Stimulated activated naive CD4-positive, alpha-beta T cell treated with Interleukin-2 at 50 U/mL for 16 hours (primary cell): Measurements from ENCODE around the gene KLF16.

ENCODE experiments used
- DNase-seq: peaks from one replicate; lab custom pipeline; 2025; lab: John Stamatoyannopoulos, UW

KLF16 gene

GRCh38 chr19:1841209-1841924 lies 22.0 kb downstream of the KLF16 start:
- no peak for DNase-seq

GRCh38 chr19:1840541-1841115 lies 22.8 kb downstream of the KLF16 start:
- no peak for DNase-seq

- DNase-seq = no peak
Observed at GRCh38 chr19:1839658-1840540, 23.5 kb downstream of the KLF16 start.

- DNase-seq = peak; percentile 49
Observed at GRCh38 chr19:1837625-1838105, 25.7 kb downstream of the KLF16 start.

- no peak for DNase-seq
Observed at GRCh38 chr19:1837222-1837565, 26.2 kb downstream of the KLF16 start.

- DNase-seq = no peak
Observed at GRCh38 chr19:1836458-1837221, 26.7 kb downstream of the KLF16 start.

- DNase-seq = no peak
Observed at GRCh38 chr19:1833540-1833939, 29.8 kb downstream of the KLF16 start.

- no peak for DNase-seq
Observed at GRCh38 chr19:1832046-1832663, 31.2 kb downstream of the KLF16 start.

- no peak for DNase-seq
Observed at GRCh38 chr19:1830978-1831377, 32.4 kb downstream of the KLF16 start.

- no peak for DNase-seq
Observed at GRCh38 chr19:1830568-1830967, 32.8 kb downstream of the KLF16 start.

- no peak for DNase-seq
Observed at GRCh38 chr19:1829958-1830357, 33.4 kb downstream of the KLF16 start.

GRCh38 chr19:1828279-1829238 lies 34.8 kb downstream of the KLF16 start:
- no peak for DNase-seq

- DNase-seq = no peak
Observed at GRCh38 chr19:1827566-1828278, 35.7 kb downstream of the KLF16 start.

GRCh38 chr19:1826557-1827521 lies 36.5 kb downstream of the KLF16 start:
- no peak for DNase-seq

- peak; percentile 66 for DNase-seq
Observed at GRCh38 chr19:1825909-1826556, 37.3 kb downstream of the KLF16 start.

GRCh38 chr19:1824252-1824622 lies 39.1 kb downstream of the KLF16 start:
- DNase-seq = no peak

GRCh38 chr19:1823539-1824251 lies 39.7 kb downstream of the KLF16 start:
- no peak for DNase-seq

- DNase-seq = no peak
Observed at GRCh38 chr19:1823020-1823419, 40.4 kb downstream of the KLF16 start.
